NCI-H510A treated with DMSO at 0.1 percent for 48 hours (cell line): ENCODE results near the gene AKR1C8.
"Not testable (repeated sequence)": the region's sequence is repeated elsewhere in the genome, so short reads cannot be mapped to it uniquely, and the experiment has no call there.

Experiments used
- DNase-seq: peaks from one replicate; lab custom pipeline; 2025; lab: John Stamatoyannopoulos, UW

Gene AKR1C8

GRCh38 chr10:5184987-5185775, at the start of gene AKR1C8:
AKR1C8 (minus strand) TSS chr10:5185150; CDS start chr10:5185104, 46 bp downstream.
- DNase-seq = no peak

GRCh38 chr10:5234106-5234860, 49.3 kb upstream of the AKR1C8 start:
- DNase-seq = peak; percentile 16

GRCh38 chr10:5233324-5233723, 48.4 kb upstream of the AKR1C8 start:
- DNase-seq = no peak

GRCh38 chr10:5229019-5229418, 44.1 kb upstream of the AKR1C8 start:
- no peak for DNase-seq

GRCh38 chr10:5222942-5223341, 38.0 kb upstream of the AKR1C8 start:
- DNase-seq = not testable (repeated sequence)

- DNase-seq = no peak
Measured at GRCh38 chr10:5219262-5219661, 34.3 kb upstream of the AKR1C8 start.

- no peak for DNase-seq
Measured at GRCh38 chr10:5216801-5217200, 31.9 kb upstream of the AKR1C8 start.

- DNase-seq = no peak
Measured at GRCh38 chr10:5211696-5212536, 27.0 kb upstream of the AKR1C8 start.

GRCh38 chr10:5210261-5210660, 25.3 kb upstream of the AKR1C8 start:
- not testable (repeated sequence) for DNase-seq

GRCh38 chr10:5209776-5210175, 24.8 kb upstream of the AKR1C8 start:
- DNase-seq = not testable (repeated sequence)

GRCh38 chr10:5206799-5207198, 21.8 kb upstream of the AKR1C8 start:
- no peak for DNase-seq

GRCh38 chr10:5199398-5199797, 14.4 kb upstream of the AKR1C8 start:
- DNase-seq = no peak

- no peak for DNase-seq
Measured at GRCh38 chr10:5198386-5198785, 13.4 kb upstream of the AKR1C8 start.

- no peak for DNase-seq
Measured at GRCh38 chr10:5196702-5197113, 11.8 kb upstream of the AKR1C8 start, which contains the start of gene AKR1C4. AKR1C4 (plus strand) TSS chr10:5196837; CDS start chr10:5196868, 31 bp downstream.

GRCh38 chr10:5195727-5196374, 10.9 kb upstream of the AKR1C8 start:
- DNase-seq = no peak

- no peak for DNase-seq
Measured at GRCh38 chr10:5194431-5194830, 9.5 kb upstream of the AKR1C8 start.

- no peak for DNase-seq
Measured at GRCh38 chr10:5188358-5188757, 3.4 kb upstream of the AKR1C8 start.

- DNase-seq = no peak
Measured at GRCh38 chr10:5187867-5188266, 2.9 kb upstream of the AKR1C8 start.

- no peak for DNase-seq
Measured at GRCh38 chr10:5183923-5184322, 1.0 kb downstream of the AKR1C8 start.

GRCh38 chr10:5180503-5180902, 4.4 kb downstream of the AKR1C8 start:
- not testable (repeated sequence) for DNase-seq

GRCh38 chr10:5175581-5175980, 9.4 kb downstream of the AKR1C8 start:
- not testable (repeated sequence) for DNase-seq
